ENCODE measurements around the gene ZMYND10.
"Not testable (repeated sequence)": the region's sequence is repeated elsewhere in the genome, so short reads cannot be mapped to it uniquely, and the experiment has no call there.

ZMYND10 gene

GRCh38 chr3:50325497-50326181 is 19.9 kb downstream of the ZMYND10 start:
- DNase-seq (ENCODE audit: low spot score) = no peak

- no peak for DNase-seq (ENCODE audit: low spot score)
These were observed 20.4 kb downstream of the ZMYND10 start for GRCh38 chr3:50325113-50325480.

GRCh38 chr3:50324351-50325112 is 21.0 kb downstream of the ZMYND10 start:
- DNase-seq (ENCODE audit: low spot score) = peak; percentile 45

GRCh38 chr3:50323614-50324199 is 21.8 kb downstream of the ZMYND10 start:
- no peak for DNase-seq (ENCODE audit: low spot score)

- no peak for DNase-seq (ENCODE audit: low spot score)
These were observed 22.4 kb downstream of the ZMYND10 start for GRCh38 chr3:50323092-50323600.

GRCh38 chr3:50322386-50323091 is 23.0 kb downstream of the ZMYND10 start, which contains the start of gene HYAL2:
Gene HYAL2, minus strand, starts transcription at chr3:50322745. Its CDS starts 2,256 bp downstream, at chr3:50320489.
- DNase-seq (ENCODE audit: low spot score) = no peak

GRCh38 chr3:50322115-50322385 is 23.5 kb downstream of the ZMYND10 start:
- DNase-seq (ENCODE audit: low spot score) = no peak

- peak; percentile 78 for DNase-seq (ENCODE audit: low spot score)
These were observed 24.0 kb downstream of the ZMYND10 start for GRCh38 chr3:50321336-50322114.

- DNase-seq (ENCODE audit: low spot score) = peak; percentile 58
These were observed 24.6 kb downstream of the ZMYND10 start for GRCh38 chr3:50320853-50321335.

GRCh38 chr3:50319894-50320625 is 25.5 kb downstream of the ZMYND10 start:
- DNase-seq (ENCODE audit: low spot score) = no peak

- DNase-seq (ENCODE audit: low spot score) = no peak
These were observed 26.2 kb downstream of the ZMYND10 start for GRCh38 chr3:50319181-50319893.

GRCh38 chr3:50318615-50319014 is 26.9 kb downstream of the ZMYND10 start:
- no peak for DNase-seq (ENCODE audit: low spot score)

- no peak for DNase-seq (ENCODE audit: low spot score)
These were observed 27.4 kb downstream of the ZMYND10 start for GRCh38 chr3:50318163-50318562.

- DNase-seq (ENCODE audit: low spot score) = no peak
These were observed 28.2 kb downstream of the ZMYND10 start for GRCh38 chr3:50317300-50317699.

GRCh38 chr3:50316657-50317242 is 28.8 kb downstream of the ZMYND10 start:
- peak; percentile 70 for DNase-seq (ENCODE audit: low spot score)

GRCh38 chr3:50314816-50315215 is 30.7 kb downstream of the ZMYND10 start:
- DNase-seq (ENCODE audit: low spot score) = no peak

- no peak for DNase-seq (ENCODE audit: low spot score)
These were observed 31.2 kb downstream of the ZMYND10 start for GRCh38 chr3:50314342-50314741.

- DNase-seq (ENCODE audit: low spot score) = not testable (repeated sequence)
These were observed 33.5 kb downstream of the ZMYND10 start for GRCh38 chr3:50312041-50312440.

- DNase-seq (ENCODE audit: low spot score) = no peak
These were observed 40.9 kb downstream of the ZMYND10 start for GRCh38 chr3:50304601-50305000.

All from CD4-positive, alpha-beta T cell treated with Interleukin-6 at 100 ng/mL for 8 hours (primary cell).